GM12891 (cell line): Measurements from ENCODE around the gene PRPF4. TPM values are rescaled to one million over a fixed set of nuclear protein-coding genes. Genes with fewer than 3 reads are reported as not detected.
"Not testable (repeated sequence)": the region's sequence is repeated elsewhere in the genome, so short reads cannot be mapped to it uniquely, and the experiment has no call there.

Source experiments
- DNase-seq: peaks from one replicate; pipeline ENCODE4 v3.0.0; 2011; ENCODE audit warnings: low spot score; ENCODE audit not compliant: insufficient read length
- FAIRE-seq: peaks from 2 replicates; lab custom pipeline; 2011; peaks lifted over from hg19 to GRCh38; lab: Jason Lieb, UNC
- PAX5 ChIP-seq: IDR thresholded peaks from 2 replicates; pipeline ENCODE4 v1.6.1; 2011; ENCODE audit warnings: low read length, moderate library complexity, mild to moderate bottlenecking; ENCODE audit not compliant: insufficient read depth, severe bottlenecking
- POLR2A ChIP-seq: IDR thresholded peaks from 2 replicates; pipeline ENCODE4 v1.6.1; 2011; ENCODE audit warnings: low read depth, low read length, control low read depth
- POLR2AphosphoS5 ChIP-seq: IDR thresholded peaks from 2 replicates; pipeline ENCODE4 v1.6.1; 2011; ENCODE audit warnings: low read depth, low read length, control low read depth
- POU2F2 ChIP-seq: IDR thresholded peaks from 2 replicates; pipeline ENCODE4 v1.6.1; 2011; ENCODE audit warnings: low read depth, mild to moderate bottlenecking, control low read depth, low read length, moderate library complexity
- SPI1 ChIP-seq: IDR thresholded peaks from 2 replicates; pipeline ENCODE4 v1.6.1; 2011; ENCODE audit warnings: low read depth, low read length, control low read depth
- TAF1 ChIP-seq: IDR thresholded peaks from 2 replicates; pipeline ENCODE4 v1.6.1; 2011; ENCODE audit warnings: low read depth, low read length, control low read depth
- polyA plus RNA-seq: library from polyadenylated mRNA; unstranded; fragments of >200 nt; gene quantifications from one replicate; pipeline ENCODE4 v1.2.1, GENCODE V29; 2012; ENCODE audit warnings: low read depth, missing spikeins, inconsistent platforms; ENCODE audit not compliant: missing spikeins

The PRPF4 gene
- polyA plus RNA-seq: 20.9 TPM

- no peak for TF ChIP-seq PAX5
- TF ChIP-seq TAF1: peak; percentile 88
- peak; percentile 84 for TF ChIP-seq SPI1
- peak; percentile 93 for TF ChIP-seq POLR2AphosphoS5
- TF ChIP-seq POLR2A: peak; percentile 97
- TF ChIP-seq POU2F2: peak; percentile 81
- FAIRE-seq (peak; percentile 98), DNase-seq (peak; percentile 82)
Measured at GRCh38 chr9:113275157-113276131, at the start of gene PRPF4, which contains the start of gene CDC26. Gene PRPF4, plus strand, starts transcription at chr9:113275658. Its CDS starts 86 bp downstream, at chr9:113275744. Gene CDC26, minus strand, starts transcription at chr9:113275572. Its CDS starts 3,065 bp downstream, at chr9:113272507.

- DNase-seq (no peak), FAIRE-seq (no peak)
- TF ChIP-seq PAX5 (no peak), SPI1 (no peak), POLR2AphosphoS5 (no peak), POLR2A (no peak), POU2F2 (no peak), TAF1 (no peak)
Measured at GRCh38 chr9:113227436-113227835, 48.0 kb upstream of the PRPF4 start.

GRCh38 chr9:113228130-113228665 lies 47.3 kb upstream of the PRPF4 start:
- no peak for TF ChIP-seq POLR2A
- TF ChIP-seq SPI1: no peak
- no peak for TF ChIP-seq PAX5
- TF ChIP-seq POLR2AphosphoS5: no peak
- no peak for TF ChIP-seq POU2F2
- TF ChIP-seq TAF1: no peak
- FAIRE-seq: peak; percentile 43
- DNase-seq: no peak

GRCh38 chr9:113231701-113232100 lies 43.8 kb upstream of the PRPF4 start:
- DNase-seq: no peak
- no peak for FAIRE-seq
- no peak for TF ChIP-seq POU2F2
- no peak for TF ChIP-seq TAF1
- TF ChIP-seq PAX5: no peak
- no peak for TF ChIP-seq SPI1
- TF ChIP-seq POLR2AphosphoS5: no peak
- TF ChIP-seq POLR2A: no peak

- FAIRE-seq, DNase-seq: not testable (repeated sequence)
Measured at GRCh38 chr9:113235701-113236255, 39.7 kb upstream of the PRPF4 start.

- DNase-seq: no peak
- TF ChIP-seq TAF1 (no peak), SPI1 (no peak), PAX5 (no peak), POLR2A (no peak), POLR2AphosphoS5 (no peak), POU2F2 (no peak)
- no peak for FAIRE-seq
Measured at GRCh38 chr9:113237026-113237425, 38.4 kb upstream of the PRPF4 start.

- no peak for TF ChIP-seq TAF1
- TF ChIP-seq PAX5: no peak
- no peak for TF ChIP-seq POLR2A
- DNase-seq: no peak
- no peak for FAIRE-seq
Measured at GRCh38 chr9:113238202-113238858, 37.1 kb upstream of the PRPF4 start.

- no peak for FAIRE-seq
- TF ChIP-seq POLR2A: no peak
- no peak for TF ChIP-seq TAF1
- TF ChIP-seq SPI1: no peak
- no peak for TF ChIP-seq POU2F2
- TF ChIP-seq POLR2AphosphoS5: no peak
- no peak for TF ChIP-seq PAX5
- DNase-seq: no peak
Measured at GRCh38 chr9:113238859-113239232, 36.6 kb upstream of the PRPF4 start.

GRCh38 chr9:113241161-113241560 lies 34.3 kb upstream of the PRPF4 start:
- TF ChIP-seq POU2F2: no peak
- no peak for TF ChIP-seq POLR2A
- TF ChIP-seq POLR2AphosphoS5: no peak
- TF ChIP-seq SPI1: no peak
- no peak for TF ChIP-seq TAF1
- no peak for TF ChIP-seq PAX5
- DNase-seq (no peak), FAIRE-seq (no peak)
